SK-N-SH treated with all-trans-retinoic acid at 6 μM for 48 hours (cell line): Measurements from ENCODE around the gene MCU.

Source experiments
- ARNTL ChIP-seq: fragments of 450-650 bp; formaldehyde crosslinking; IDR thresholded peaks from 2 replicates; pipeline ENCODE4 v1.5.0; 2020; ENCODE audit warnings: low read depth, mild to moderate bottlenecking, moderate library complexity, borderline replicate concordance
- BACH2 ChIP-seq: fragments of 250-450 bp; sonication (Bioruptor Pico); IDR thresholded peaks from 2 replicates; pipeline ENCODE4 v1.9.0; 2021; ENCODE audit warnings: mild to moderate bottlenecking, borderline replicate concordance
- ESRRG ChIP-seq: fragments of 250-450 bp; sonication (Bioruptor Pico); IDR thresholded peaks from 2 replicates; pipeline ENCODE4 v1.6.1; 2021; ENCODE audit warnings: mild to moderate bottlenecking
- ISL1 ChIP-seq: fragments of 250-450 bp; sonication (Bioruptor Pico); IDR thresholded peaks from 2 replicates; pipeline ENCODE4 v2.1.2; 2022; ENCODE audit warnings: mild to moderate bottlenecking, moderate library complexity
- OSR1 ChIP-seq: fragments of 250-450 bp; sonication (Bioruptor Pico); IDR thresholded peaks from 2 replicates; pipeline ENCODE4 v1.8.0; 2022; ENCODE audit warnings: moderate library complexity, mild to moderate bottlenecking, inconsistent platforms
- RARB ChIP-seq: fragments of 250-450 bp; sonication (Bioruptor Pico); IDR thresholded peaks from 2 replicates; pipeline ENCODE4 v1.8.0; 2021; ENCODE audit warnings: mild to moderate bottlenecking, moderate library complexity
- SNAI2 ChIP-seq: fragments of 250-450 bp; sonication (Bioruptor Pico); IDR thresholded peaks from 2 replicates; pipeline ENCODE4 v1.5.0; 2020; ENCODE audit warnings: mild to moderate bottlenecking, moderate library complexity
- ZC3H10 ChIP-seq: fragments of 250-450 bp; sonication (Bioruptor Pico); IDR thresholded peaks from 2 replicates; pipeline ENCODE4 v1.5.1; 2021; ENCODE audit warnings: mild to moderate bottlenecking, moderate library complexity
- ZFP30 ChIP-seq: fragments of 450-650 bp; formaldehyde crosslinking; IDR thresholded peaks from 2 replicates; pipeline ENCODE4 v1.5.0; 2022; ENCODE audit warnings: mild to moderate bottlenecking, moderate library complexity
- ZNF565 ChIP-seq: fragments of 450-650 bp; formaldehyde crosslinking; conservative IDR thresholded peaks from 2 replicates; pipeline ENCODE4 v1.5.0; 2020; ENCODE audit warnings: low read depth, mild to moderate bottlenecking, moderate library complexity
- ZNF70 ChIP-seq: fragments of 450-650 bp; formaldehyde crosslinking; IDR thresholded peaks from 2 replicates; pipeline ENCODE4 v1.5.0; 2020; ENCODE audit warnings: mild to moderate bottlenecking, moderate library complexity
- TF ChIP-seq, protein P1 (sequence below): fragments of 250-450 bp; sonication (Bioruptor Pico); IDR thresholded peaks from 2 replicates; pipeline ENCODE4 v1.8.0; 2020; ENCODE audit warnings: mild to moderate bottlenecking, moderate library complexity, borderline replicate concordance

DNA sequence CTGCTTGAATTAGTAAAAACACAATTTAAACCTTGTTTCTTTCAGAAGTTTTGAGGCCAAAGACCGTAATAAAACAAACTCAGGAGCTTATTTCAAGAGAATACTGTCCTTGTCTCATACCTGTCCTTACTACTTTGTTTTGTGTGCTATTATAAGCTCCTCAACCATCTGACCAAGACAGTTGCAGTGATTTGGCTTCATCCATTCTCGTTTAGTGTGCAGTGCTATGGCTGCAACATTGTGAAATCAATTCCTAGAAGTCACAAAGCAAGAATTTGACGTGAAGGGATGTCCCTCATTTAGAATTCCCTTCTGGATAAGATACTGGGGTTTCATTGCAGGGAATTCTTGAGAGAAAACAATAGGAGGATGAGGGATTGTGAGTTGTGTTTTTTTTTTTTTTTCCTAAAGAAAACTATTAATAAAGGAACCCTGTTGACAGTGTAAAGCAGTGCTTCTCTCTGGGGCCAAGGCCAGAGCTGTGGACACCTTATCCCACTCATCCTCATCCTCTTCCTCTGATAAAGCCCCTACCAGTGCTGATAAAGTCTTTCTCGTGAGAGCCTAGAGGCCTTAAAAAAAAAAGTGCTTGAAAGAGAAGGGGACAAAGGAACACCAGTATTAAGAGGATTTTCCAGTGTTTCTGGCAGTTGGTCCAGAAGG is 201.3 kb downstream of the MCU start, which contains the start of gene OIT3:
- no peak for TF ChIP-seq RARB
- no peak for TF ChIP-seq ARNTL (CRISPR knock-in tag)
- TF ChIP-seq SNAI2 (CRISPR knock-in tag): no peak
- TF ChIP-seq OSR1 (CRISPR knock-in tag): no peak
- no peak for TF ChIP-seq ISL1 (CRISPR knock-in tag)
- TF ChIP-seq ZC3H10 (CRISPR knock-in tag): no peak
- TF ChIP-seq ZFP30 (CRISPR knock-in tag): no peak
- no peak for TF ChIP-seq ZNF565 (CRISPR knock-in tag)
- TF ChIP-seq, protein P1, sequence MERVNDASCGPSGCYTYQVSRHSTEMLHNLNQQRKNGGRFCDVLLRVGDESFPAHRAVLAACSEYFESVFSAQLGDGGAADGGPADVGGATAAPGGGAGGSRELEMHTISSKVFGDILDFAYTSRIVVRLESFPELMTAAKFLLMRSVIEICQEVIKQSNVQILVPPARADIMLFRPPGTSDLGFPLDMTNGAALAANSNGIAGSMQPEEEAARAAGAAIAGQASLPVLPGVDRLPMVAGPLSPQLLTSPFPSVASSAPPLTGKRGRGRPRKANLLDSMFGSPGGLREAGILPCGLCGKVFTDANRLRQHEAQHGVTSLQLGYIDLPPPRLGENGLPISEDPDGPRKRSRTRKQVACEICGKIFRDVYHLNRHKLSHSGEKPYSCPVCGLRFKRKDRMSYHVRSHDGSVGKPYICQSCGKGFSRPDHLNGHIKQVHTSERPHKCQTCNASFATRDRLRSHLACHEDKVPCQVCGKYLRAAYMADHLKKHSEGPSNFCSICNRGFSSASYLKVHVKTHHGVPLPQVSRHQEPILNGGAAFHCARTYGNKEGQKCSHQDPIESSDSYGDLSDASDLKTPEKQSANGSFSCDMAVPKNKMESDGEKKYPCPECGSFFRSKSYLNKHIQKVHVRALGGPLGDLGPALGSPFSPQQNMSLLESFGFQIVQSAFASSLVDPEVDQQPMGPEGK (CRISPR knock-in tag): no peak
- TF ChIP-seq ESRRG (CRISPR knock-in tag): no peak
- no peak for TF ChIP-seq ZNF70 (CRISPR knock-in tag)
- no peak for TF ChIP-seq BACH2
